Right lobe of liver (tissue), 4 donors: ENCODE measurements around the gene PALM3.

Source experiments
- POLR2A ChIP-seq: fragments of 450-650 bp; IDR thresholded peaks from one replicate; pipeline ENCODE4 v1.6.1; 2017; ENCODE audit warnings: antibody characterized with exemption, mild to moderate bottlenecking
- TF ChIP-seq, protein P1 (sequence below), 4 donors: fragments of 200-600 bp in 3 of 4; fragments of 450-650 bp in 1 of 4; IDR thresholded peaks; one replicate each; pipeline versions ENCODE4 v1.5.1 to v1.8.0; 2016 to 2022; ENCODE audit warnings: antibody characterized with exemption in 4 of 4, mild to moderate bottlenecking in 2 of 4
- donor health status: DM: no; HTN: no; CAD: no.
- donor health status: DM: no; HTN: no; CAD: no.
- donor health status: DM: no; HTN: yes; CAD: no.

DNA sequence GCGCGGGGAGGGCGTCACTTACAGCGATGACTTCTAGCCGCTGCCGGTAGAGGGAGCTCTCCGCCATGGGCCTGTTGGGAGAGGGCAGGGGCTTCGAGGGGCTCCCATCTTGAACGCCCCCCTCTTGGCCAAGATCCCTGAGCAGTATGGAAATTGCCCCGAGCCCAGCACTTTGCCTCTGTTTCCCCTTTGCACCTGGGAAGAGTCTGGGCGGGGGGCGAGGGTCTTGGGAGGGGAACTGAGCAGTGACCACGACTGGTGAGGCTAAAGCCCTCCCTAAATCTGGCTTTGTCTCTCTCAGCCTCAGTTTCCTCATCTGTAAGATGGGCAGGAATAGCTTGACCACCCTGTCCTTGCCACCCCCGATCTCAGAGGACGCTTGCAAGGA, 2.8 kb downstream of the PALM3 start:
- no peak for TF ChIP-seq POLR2A
- TF ChIP-seq, protein P1, sequence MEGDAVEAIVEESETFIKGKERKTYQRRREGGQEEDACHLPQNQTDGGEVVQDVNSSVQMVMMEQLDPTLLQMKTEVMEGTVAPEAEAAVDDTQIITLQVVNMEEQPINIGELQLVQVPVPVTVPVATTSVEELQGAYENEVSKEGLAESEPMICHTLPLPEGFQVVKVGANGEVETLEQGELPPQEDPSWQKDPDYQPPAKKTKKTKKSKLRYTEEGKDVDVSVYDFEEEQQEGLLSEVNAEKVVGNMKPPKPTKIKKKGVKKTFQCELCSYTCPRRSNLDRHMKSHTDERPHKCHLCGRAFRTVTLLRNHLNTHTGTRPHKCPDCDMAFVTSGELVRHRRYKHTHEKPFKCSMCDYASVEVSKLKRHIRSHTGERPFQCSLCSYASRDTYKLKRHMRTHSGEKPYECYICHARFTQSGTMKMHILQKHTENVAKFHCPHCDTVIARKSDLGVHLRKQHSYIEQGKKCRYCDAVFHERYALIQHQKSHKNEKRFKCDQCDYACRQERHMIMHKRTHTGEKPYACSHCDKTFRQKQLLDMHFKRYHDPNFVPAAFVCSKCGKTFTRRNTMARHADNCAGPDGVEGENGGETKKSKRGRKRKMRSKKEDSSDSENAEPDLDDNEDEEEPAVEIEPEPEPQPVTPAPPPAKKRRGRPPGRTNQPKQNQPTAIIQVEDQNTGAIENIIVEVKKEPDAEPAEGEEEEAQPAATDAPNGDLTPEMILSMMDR (IDR thresholded peaks at IDR 0.05): peak in 3 of 4 donors; percentile 25 to 44 (median 28)
